T follicular helper cell (primary cell): ENCODE measurements around the gene MRO.
"Not testable (repeated sequence)": the region's sequence is repeated elsewhere in the genome, so short reads cannot be mapped to it uniquely, and the experiment has no call there.

Experiments used
- DNase-seq: peaks from one replicate; pipeline ENCODE4 v3.0.0-alpha.2; 2020; ENCODE audit warnings: low read depth

Gene MRO

DNA sequence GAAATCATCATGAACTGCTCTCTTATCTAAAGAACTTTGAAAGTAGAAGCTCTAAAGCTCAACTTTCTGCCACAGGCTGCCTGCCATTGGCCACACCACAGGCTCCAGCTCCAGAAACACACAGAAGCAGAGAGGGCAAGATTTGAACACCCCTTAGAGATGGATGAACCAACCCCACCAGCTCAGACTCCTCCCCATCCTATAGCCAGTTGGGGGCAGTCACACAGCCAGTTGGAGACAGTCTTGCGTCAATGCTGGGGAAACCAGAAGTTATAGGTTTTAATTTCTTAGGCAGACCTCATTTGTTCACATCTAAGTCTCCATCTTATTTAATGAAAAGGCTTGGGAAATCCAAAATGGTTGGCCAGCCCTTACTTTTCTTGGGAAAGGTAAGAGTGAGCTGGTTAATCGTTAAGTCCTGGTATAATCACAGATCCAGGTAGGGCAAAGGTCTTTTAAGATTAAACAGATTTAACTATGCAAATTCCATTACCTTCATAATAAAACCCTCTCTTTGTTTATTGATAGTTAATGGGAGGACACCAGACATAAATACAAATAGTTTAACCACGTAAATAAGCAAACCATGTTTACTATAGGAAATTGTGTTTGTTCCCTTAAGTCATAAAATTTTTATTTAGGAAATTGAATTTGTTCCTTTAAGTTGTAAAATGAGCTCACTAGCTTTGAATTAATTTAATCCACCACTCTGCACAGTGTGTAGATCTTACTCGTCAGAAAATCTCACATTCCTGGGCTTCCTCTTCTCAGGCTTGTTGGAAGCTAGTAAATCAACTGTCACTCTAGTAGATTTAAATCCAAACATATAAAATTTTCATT lies 28.0 kb downstream of the MRO start:
- no peak for DNase-seq

DNA sequence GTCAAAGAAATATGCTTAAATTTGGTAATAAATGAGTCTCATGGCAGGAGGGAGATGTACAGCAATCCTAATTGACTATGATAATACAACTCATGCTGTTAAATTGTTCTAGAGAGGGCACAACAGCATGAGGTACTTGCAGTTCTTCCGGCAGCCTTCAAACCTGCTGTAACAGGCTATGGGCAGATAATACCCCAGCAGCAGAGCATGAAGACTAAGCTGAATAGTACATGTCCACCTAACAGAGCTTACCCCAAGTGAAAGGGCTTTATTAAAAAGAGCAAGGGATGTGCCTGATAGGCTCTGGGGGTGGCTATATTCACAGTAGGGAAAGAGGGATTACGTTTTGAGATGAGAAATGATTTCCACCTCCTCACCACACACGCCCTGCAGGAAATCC lies 28.9 kb downstream of the MRO start:
- no peak for DNase-seq

DNA sequence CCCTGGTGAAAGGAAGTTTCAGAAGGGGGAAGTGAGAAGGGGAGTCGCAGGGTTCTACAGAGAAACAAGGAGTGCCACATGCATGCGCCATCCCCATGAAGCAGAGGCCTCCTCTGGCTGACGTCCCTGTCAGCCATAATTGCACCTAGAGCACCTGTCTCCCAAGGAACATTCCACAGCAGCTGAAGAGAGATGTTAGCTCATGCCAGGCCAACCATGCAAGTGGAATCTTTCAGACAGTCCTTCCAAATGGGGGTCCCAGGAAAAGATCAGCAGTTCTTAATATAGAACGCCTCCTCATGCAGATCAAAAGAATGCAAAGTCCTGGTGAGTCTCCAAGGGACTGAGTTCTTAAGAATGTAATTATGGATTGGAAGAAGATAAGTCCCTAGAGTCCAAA lies 29.6 kb downstream of the MRO start:
- no peak for DNase-seq

DNA sequence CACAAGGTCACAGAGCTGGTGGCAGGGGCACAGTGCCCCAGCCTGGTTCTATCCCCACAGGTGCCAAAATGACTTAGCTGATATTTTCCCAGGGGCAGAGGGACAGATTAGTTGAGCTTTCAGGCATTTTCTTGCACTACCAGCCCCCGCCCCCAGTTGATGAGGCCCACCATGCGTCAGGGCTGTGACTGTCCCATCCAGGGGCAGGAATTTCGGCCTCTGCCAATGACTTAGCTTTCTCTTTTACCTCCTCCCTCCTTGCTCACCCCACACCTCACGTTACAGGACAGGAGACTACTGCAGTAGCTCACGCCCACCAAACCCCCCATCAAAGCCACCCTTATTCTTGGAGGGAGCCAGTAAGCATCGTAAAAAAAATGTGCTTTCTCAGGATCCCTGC lies 31.5 kb downstream of the MRO start:
- DNase-seq = no peak

DNA sequence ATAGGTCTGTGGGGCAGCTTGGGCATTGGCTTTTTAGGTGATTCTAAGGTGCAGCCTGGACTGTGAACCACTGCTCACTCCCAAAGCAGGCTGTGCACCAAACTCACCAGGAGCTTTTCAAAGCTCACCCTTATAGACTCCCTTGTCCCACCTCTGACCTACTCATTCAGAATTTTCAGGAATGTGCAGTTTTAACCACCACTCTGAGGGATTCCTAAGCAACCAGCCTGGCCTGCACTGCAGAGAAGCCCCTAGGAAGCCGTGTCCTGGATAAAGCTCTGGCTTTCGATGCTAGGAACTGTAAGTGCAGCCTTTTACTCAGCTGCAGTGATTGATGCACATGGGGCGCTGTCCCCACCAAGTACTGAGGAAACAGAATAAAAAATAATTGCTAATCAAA lies 33.0 kb downstream of the MRO start:
- no peak for DNase-seq

DNA sequence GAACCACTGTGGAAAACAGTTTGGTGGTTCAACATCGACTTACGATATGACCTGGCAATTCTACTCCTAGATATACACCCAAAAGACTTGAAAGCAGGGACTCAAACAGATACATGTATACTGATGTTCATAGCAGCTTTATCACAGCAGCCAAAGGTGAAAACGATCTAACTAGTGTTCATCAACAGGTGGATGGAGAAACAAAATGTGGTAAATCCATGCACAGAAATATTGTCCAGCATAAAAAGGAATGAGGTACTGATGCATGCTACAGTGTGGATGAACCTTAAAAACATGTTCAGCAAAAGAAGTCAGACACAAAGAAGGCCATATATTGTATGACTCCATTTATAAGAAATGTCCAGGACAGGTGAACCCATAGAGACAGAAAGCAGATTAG lies 36.3 kb downstream of the MRO start:
- no peak for DNase-seq

DNA sequence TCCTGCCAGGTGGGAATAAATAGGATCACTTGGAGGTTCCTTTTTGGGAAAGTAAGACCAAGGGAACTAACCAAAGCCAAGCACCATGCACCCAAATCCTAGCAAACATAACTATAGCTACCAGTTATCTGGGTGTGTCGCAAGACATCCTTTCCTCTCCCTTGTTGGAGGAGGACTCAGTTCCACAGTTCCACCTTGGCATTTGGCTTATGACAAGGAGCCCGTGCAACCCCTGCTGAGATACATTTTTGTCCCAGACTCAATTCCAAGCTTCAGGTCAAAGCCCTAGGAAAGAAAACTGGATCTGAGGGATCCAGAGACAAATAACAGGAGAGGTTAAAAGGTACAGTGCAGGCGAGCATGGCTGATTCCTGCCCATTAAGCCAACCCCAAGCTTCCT lies 40.8 kb downstream of the MRO start:
- DNase-seq = not testable (repeated sequence)

DNA sequence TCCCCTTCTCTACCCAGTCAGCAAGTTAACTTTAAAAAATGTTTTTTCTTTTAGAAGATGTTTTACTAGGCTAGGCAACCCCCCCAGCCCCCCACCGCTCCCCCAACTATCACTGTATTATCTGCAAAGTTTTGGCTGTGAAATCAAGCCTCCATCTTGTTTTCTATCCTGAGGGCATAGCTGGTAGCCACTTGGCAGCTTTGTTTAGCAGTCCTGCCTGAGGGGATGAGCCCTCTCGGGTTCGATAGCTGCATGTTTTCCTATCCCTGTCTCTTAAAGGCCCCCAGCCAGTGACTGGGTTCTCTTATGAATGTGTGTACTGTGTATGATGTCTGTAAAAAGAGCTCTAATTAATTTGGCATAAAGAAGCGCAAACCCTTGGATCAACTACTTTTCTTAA lies 43.4 kb downstream of the MRO start:
- DNase-seq = no peak

DNA sequence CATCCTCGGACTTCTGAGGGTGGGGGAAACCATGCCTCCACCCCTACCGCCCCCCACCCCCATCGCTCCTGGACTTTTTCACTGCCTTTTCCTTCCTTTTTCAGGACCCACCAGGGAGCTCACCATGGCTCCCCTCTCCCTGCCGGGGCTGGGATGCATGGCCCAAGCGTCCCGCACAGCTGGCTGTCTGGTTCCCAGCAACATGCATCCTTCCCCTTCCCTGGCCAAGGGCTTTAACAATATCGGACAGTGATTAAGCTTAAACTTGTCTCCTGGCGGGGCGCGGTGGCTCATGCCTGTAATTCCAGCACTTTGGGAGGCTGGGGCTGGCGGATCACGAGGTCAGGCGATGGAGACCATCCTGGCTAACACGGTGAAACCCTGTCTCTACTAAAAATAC lies 44.1 kb downstream of the MRO start:
- DNase-seq = no peak

DNA sequence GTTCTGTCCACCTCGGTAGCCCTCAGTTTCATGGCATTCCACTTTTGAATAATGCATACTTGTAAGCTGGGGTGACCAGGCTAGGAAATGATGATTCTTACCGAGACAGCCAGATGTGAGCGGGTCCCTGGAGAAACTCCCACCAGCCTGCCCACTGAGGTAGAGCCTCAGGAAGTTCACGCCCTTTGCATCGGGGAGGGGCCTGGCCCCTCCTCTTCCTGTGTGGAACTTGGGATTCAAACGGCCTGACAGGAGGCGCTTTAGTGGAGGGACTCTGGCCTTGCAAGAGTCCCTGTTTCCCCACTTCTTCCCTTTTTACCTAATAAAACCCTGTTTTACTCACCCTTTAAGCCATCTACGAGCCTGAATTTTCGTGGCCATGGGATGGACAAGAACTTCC lies 44.6 kb downstream of the MRO start:
- no peak for DNase-seq

DNA sequence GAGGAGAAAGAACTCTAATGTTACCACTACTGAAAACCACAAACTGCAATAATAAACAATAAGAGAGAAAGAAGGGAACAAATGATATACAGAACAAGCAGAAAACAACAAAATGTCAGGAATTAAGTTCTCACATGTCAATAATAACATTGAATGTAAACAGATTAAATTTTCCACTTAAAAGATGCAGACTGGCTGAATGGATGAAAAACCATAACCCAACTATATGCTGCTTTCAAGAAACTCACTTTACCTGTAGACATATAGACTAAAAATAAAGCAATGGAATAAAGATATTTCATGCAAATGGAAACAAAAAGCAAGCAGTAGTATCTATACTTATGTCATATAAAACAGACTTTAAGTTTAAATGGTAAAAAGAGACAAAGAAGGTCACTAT lies 50.4 kb downstream of the MRO start:
- DNase-seq = no peak

DNA sequence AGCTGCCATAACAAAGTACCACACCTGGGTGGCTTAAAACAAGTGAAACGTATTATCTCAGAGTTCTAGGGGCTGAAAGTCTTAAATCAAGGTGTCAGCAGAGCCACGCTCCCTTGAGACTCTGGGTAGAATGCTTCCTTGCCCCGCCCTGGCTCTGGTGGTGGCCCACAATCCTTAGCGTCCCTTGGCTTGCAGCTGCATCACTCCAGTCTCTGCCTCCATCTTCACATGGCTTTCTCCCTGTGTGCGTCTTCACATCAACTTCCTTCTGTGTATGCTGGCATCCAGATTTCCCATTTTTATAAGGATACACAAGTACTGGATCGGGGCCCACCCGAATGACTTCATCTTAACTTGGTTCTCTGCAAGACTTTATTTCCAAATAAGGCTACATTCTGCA lies 62.5 kb downstream of the MRO start:
- DNase-seq = no peak

DNA sequence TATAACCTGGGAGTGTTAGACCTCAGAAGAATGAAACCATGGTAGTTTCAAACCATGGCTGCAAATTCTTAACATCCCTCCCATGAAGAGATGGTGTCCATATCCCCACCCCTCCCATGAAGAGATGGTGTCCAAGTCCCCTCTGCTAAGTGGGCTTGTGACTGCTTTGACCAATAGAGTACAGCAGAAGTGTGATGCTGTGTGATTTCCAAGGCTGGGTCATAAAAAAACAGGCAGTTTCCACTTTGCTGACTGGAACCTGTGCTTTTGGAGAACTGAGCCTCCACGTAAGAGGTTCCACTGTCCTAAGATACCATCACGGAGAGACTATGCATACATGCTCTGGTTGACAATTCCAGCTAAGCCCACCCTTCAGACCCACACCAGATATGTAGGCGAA lies 65.5 kb downstream of the MRO start:
- no peak for DNase-seq

DNA sequence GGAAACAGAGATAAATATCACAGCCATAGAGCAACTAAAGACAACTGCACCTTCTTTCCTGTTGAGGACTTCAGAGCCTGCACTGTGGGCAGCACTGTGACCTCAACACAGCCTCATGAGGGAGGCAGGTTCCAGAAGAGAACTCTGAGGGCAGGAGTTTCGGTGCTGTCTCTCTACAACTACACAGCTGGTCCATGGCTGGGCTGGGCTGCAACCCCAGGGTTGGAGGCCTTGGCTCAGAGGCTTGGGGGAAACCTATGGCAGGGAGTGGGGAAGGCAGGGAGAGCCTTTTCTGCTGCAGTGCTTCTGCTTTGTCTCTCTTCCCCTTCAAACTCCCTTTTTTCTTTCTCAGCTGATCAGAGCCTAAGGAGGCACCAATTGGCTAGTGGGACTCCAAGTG lies 66.5 kb downstream of the MRO start:
- DNase-seq = no peak

DNA sequence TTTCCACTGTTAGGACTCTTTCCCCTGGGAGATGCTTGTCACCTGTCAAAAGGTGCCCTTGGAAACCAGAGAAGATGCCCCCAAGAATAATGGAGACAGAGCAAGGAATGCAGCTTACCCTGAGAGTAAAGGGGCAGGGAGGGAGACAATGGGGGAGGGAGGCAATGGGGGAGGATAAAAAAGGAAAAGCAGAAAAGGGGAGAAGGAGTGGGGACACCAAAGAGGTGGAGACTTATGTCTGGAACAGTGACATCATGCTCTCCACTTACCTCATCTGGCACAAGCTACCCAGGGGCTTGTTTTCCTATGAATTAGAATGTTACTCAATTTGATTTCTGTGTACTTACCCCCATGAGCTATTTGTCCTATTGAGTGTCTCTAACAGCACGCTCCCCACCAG lies 67.9 kb downstream of the MRO start:
- DNase-seq = no peak

DNA sequence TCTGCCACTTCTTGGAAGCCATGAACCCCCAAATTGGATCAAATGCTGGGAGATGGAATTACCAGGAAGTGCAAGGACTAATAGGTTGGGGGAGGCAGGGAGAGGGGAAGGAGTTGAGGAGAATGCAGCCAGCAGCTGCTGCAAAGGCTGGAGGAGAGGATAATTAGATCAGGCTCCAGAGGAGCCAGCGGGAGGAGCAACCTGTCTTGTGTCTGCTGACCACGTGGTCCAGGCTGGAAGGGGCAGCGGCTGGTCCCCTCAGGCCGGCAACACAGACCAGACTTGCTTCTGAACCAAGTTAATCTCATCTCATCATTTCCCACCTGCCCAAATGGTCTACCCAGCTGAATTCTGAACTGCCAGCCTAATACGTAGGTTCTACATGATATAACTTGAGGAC lies 68.3 kb downstream of the MRO start:
- no peak for DNase-seq

DNA sequence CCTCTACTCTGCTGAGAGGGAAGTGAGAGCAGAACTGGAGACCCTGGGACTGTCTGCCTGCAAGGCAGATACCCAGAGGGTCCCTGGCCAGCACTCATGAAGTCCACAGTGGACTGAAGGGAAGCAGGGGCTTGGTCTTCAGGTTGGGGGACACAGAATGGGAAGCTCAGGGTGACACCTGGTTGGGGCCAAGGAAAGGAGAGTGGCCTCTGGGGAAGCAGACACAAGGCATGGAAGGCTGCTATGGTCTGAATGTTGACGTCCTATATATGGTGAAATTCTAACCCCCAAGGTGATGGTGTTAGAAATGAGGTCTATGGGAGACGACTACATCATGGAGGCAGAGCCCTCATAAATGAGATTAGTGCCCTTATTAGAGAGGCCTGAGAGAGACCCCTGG lies 69.3 kb downstream of the MRO start:
- DNase-seq = no peak

DNA sequence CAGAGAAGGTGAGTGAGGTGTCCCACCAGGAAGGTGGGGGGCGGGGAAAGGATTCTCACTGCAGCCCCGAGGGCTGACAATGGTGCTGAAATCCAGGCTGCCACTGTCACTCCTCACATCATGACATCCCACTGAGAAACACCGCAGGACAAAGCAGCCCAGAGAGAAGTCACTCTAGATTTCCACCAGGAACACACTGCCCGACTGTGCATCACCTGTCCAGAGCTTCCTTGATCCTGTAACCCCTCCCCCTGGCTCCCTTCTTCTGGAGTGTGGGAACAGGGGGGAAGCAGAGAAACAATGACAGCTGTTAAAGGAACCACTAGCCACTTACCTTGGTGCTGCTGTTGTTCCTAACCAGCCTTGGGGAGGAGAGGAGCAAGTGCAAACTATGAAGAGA lies 69.9 kb downstream of the MRO start:
- no peak for DNase-seq

DNA sequence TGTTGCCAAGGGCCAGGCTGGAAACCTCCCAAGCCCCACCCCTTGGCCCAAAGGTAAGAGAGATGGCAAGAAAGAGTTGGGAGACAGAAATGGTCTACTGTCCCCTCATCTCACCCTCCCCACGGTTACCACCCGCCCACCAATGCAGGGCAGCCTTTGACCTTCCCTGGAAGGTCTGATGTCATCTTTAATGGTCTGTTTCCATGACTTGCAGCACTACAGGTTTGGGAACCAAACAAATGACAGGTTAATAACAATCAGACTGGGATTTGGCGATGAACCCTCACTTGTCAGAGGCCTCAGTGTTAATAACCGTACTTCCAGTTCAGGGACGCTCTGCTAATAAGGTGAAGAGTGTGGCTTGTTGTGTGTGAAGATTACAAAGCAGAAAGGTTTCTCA lies 70.4 kb downstream of the MRO start:
- no peak for DNase-seq

DNA sequence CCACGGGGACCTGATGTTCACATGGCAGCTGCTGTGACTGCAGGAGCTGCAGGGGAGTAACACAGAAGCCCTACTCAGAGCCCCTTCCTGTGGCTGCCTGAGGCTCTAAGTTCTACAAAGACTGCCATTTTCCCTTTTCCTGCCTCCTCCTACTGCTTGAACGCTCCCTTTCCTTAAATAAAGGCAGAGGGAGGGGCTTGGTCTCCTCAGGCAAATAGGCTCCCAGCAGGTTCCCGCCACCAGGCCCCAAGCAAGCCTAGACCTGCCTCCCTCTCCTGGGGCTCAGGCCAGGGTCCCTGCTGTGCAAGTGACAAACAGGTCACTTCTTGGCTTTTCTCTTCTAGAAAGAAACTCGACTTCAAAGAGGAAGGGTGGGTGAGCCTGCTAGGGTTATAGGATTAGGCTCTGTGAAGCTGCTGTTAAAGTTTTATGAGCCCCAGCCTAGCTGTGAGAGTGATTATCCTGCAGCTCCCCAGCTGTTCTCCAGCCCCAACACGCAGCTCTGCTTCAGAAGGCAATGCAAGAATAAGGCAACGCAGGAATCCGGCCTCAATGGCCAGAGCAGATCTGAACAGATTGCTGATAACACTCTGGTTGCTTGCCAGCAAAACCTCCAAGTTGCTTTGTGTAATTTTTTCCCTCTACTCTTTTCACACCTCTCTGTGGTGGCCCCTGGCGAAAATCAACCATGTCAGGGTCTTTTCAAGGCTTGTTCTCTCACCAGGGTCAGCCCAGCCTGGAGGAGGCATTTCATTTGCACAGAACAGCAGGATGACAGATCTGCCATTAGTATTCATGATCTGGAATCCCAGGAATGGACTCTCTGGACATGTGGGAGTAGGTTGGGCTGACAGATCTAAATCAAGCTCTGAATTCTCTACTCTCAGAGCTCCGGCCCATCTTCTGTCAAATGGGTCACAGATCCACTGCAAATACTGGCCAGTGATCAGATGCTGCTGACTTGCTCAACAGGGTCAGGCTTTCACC lies 71.3 kb downstream of the MRO start:
- no peak for DNase-seq

DNA sequence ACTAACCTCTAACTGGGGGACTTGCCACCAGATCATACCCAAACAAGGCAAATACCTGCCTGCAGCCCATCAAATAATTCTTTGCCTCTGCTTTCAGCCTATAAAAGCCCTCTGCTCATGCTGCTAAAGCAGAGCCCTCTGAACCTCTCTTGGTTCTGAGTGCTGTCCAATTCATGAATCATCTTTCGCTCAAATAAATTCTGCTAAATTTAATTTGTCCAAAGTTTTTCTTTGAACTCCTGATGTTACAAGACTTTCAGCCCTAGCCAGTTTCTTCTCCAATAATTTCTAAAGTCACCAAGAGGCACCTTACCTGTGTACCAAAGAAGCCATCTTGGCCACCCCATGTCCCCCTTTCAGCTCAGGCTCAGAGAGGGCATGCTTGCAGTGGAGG lies 72.0 kb downstream of the MRO start:
- no peak for DNase-seq

DNA sequence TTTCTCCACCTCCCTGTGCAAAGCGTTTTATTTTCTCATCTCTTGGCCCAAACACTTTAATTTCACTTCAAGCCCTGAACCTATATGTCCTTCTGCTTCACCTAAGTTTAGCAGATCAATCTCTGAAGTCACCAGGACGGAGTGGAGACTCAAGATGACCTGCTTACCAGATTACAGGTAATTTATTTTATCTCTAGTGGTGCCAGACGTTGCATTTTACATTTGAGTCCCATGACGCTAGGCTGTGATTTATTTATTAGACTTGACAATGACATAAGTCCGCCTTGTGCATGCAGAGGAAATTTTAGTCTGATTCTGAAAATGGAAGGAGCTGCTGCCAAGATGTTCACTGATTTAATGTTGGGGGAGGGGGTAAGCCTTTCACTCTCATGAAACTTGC lies 73.9 kb downstream of the MRO start:
- no peak for DNase-seq
